ENCODE data around the gene LRP2. TPM values are rescaled to one million over a fixed set of nuclear protein-coding genes. Genes with fewer than 3 reads are reported as not detected.
A peak's percentile ranks its signal among the peaks of the same experiment; 100 is the strongest.

LRP2 gene
- total RNA-seq, 1 donor from 2014 or later = 0.20 TPM

- no peak for DNase-seq (ENCODE audit: low read depth)
Measured at GRCh38 chr2:169091256-169091655, 271.1 kb downstream of the LRP2 start.

GRCh38 chr2:169090133-169090820 is 272.1 kb downstream of the LRP2 start:
- DNase-seq (ENCODE audit: low read depth) = no peak

GRCh38 chr2:169089182-169089581 is 273.2 kb downstream of the LRP2 start:
- DNase-seq (ENCODE audit: low read depth) = no peak

- DNase-seq (ENCODE audit: low read depth) = no peak
Measured at GRCh38 chr2:169087757-169088379, 274.5 kb downstream of the LRP2 start.

GRCh38 chr2:169086893-169087467 is 275.4 kb downstream of the LRP2 start:
- peak; percentile 76 for DNase-seq (ENCODE audit: low read depth)

GRCh38 chr2:169082995-169083394 is 279.3 kb downstream of the LRP2 start:
- no peak for DNase-seq (ENCODE audit: low read depth)

GRCh38 chr2:169081551-169081950 is 280.8 kb downstream of the LRP2 start:
- DNase-seq (ENCODE audit: low read depth) = no peak

GRCh38 chr2:169080250-169081069 is 281.9 kb downstream of the LRP2 start:
- peak; percentile 78 for DNase-seq (ENCODE audit: low read depth)

GRCh38 chr2:169077674-169078240 is 284.6 kb downstream of the LRP2 start:
- DNase-seq (ENCODE audit: low read depth) = peak; percentile 20

Other genes starting within 250 kb of the LRP2 start
- 2.3 and 7.8 TPM in 2 replicates for gene BBS5, start 117.0 kb upstream of the LRP2 start, total RNA-seq
- gene KLHL41, start 147.2 kb upstream of the LRP2 start, total RNA-seq = 0.35 TPM in 1 of 2 replicates, not detected in the other
- gene FASTKD1, start 211.3 kb upstream of the LRP2 start, total RNA-seq = 22.7 and 40.1 TPM in 2 replicates
- 30.6 and 50.4 TPM in 2 replicates for gene PPIG, start 221.8 kb upstream of the LRP2 start, total RNA-seq